Astrocyte of the cerebellum (primary cell): ENCODE data around the gene KLHL34.

ENCODE experiments used
- DNase-seq: peaks from one replicate; pipeline ENCODE4 v3.0.0-alpha.2; 2011; ENCODE audit warnings: low read depth
- H3K4me3 ChIP-seq: 2 replicates; pipeline ENCODE4 v1.5.1; 2011; ENCODE audit warnings: mild to moderate bottlenecking, low read depth, low read length, moderate library complexity
- CTCF ChIP-seq: IDR thresholded peaks from 2 replicates; pipeline ENCODE4 v1.5.1; 2012; ENCODE audit warnings: low read length, low read depth, moderate library complexity, mild to moderate bottlenecking; ENCODE audit errors: missing control alignments
- in situ Hi-C: cut with HindIII; loops from 2 replicates; pipeline ENCODE4 v1.10.0; 2017; ENCODE audit warnings: low sequenced_read_pairs

KLHL34 gene, protein sequence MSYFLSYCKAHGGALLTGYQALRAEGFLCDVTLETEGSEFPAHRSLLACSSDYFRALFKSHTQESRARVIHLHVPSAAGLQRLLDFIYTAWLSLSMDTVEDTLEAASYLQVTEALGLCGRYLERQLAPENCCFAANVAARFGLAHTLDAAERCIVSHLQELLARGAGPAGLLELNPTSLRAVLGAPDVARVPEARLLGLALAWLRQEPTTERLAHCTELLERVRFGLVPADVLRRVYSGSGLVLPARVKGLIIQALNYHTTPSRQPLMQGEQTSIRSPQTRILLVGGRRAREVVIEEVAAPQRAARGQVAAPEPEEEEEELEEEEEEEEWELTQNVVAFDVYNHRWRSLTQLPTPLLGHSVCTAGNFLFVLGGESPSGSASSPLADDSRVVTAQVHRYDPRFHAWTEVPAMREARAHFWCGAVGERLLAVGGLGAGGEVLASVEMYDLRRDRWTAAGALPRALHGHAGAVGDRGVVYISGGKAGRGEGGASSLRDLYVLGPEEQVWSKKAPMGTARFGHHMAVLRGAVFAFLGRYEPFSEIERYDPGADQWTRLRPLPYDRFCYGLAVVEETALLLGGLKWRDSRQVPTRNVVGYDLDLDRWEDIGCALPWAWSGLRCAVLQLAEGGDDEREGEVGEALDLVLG

GRCh38 chrX:21658152-21658737 lies at the start of gene KLHL34:
Gene KLHL34, minus strand, starts transcription at chrX:21658330. Its CDS starts 542 bp downstream, at chrX:21657788.
- TF ChIP-seq CTCF: no peak
- H3K4me3 ChIP-seq: peak within 1 kb of the TSS; percentile 29
- in situ Hi-C loops: no loop called here
- DNase-seq: no peak

DNA sequence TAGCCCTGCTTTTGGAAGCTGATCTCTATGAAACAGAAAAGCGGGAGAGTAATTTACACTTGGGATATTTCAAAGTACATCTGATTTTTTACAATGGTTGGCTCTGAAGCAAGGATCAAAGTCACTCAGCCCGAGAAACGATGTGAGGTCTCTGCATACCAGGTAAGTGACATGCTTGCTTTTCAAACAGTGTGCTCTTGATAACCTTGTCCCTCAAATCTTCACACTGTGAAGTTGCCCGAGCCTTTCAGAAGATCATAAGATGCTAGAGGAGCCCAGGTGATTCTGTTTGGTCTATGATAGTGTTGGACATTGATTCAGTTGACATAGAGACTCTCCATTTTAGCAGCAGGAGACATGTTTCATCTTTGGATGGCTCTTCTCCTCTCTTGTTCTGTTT lies 47.1 kb upstream of the KLHL34 start:
- in situ Hi-C loops: no loop called here
- TF ChIP-seq CTCF: no peak
- no peak overlapping the region for H3K4me3 ChIP-seq
- DNase-seq: no peak

DNA sequence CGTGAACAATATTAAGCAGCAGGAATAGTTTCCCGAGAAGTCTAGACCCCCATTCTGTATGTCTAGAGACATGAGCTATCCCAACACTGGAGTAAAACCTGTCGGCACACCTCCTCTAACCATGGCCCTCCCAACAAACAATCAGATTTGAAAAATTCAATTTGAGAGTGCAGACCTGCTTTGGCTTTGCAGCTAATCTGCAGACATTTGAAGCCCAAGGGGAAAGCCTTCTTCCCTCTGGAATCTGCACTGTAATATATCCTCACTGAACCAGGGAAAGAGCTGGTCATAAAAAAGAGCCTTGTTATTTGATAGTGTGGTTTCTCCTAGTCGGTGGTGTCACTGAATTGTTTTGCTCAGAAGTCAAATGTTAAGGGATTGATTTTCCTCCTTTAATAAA lies 44.6 kb upstream of the KLHL34 start:
- no peak overlapping the region for H3K4me3 ChIP-seq
- in situ Hi-C loops: no loop called here
- no peak for DNase-seq
- no peak for TF ChIP-seq CTCF

- TF ChIP-seq CTCF: no peak
- DNase-seq: no peak
- H3K4me3 ChIP-seq: no peak overlapping the region
- in situ Hi-C loops: no loop called here
These were observed 42.8 kb upstream of the KLHL34 start for GRCh38 chrX:21700967-21701366.

DNA sequence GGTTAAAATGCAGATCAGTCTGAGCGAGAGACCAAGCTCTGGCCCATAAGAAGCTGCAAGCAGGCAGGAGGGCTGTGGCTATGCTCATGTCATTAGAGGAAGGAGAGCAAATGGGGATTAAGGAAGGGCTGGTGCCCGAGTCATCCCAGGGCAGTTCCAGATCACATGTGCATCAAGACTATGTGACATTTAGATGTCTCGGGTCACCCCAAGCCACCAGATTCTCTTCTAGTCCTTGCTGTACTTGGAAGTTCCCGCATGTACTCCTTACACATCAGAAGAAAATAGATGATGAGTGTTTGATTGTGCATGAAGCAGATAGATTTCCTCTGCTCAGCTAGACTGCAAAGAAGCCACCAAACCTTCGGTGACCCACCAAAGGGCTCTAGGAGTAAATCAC lies 42.1 kb upstream of the KLHL34 start:
- no peak for DNase-seq
- in situ Hi-C loops: no loop called here
- no peak overlapping the region for H3K4me3 ChIP-seq
- no peak for TF ChIP-seq CTCF

GRCh38 chrX:21699136-21699535 lies 41.0 kb upstream of the KLHL34 start:
- TF ChIP-seq CTCF: no peak
- no peak overlapping the region for H3K4me3 ChIP-seq
- in situ Hi-C loops: no loop called here
- no peak for DNase-seq
